Panc1 (cell line): ENCODE results near the gene ZNF568.

Source experiments
- POLR2AphosphoS5 ChIP-seq: IDR thresholded peaks from 2 replicates; pipeline ENCODE4 v1.6.1; 2012; ENCODE audit warnings: mild to moderate bottlenecking, low read depth, low read length, moderate library complexity
- SIN3A ChIP-seq: IDR thresholded peaks from 2 replicates; pipeline ENCODE4 v1.6.1; 2012; ENCODE audit warnings: low read depth, mild to moderate bottlenecking, low read length, moderate library complexity, borderline replicate concordance; ENCODE audit not compliant: insufficient read depth
- TCF7L2 ChIP-seq: IDR thresholded peaks from 2 replicates; pipeline ENCODE4 v1.6.1; 2011; ENCODE audit warnings: mild to moderate bottlenecking, low read depth, low read length, inconsistent platforms
- TF ChIP-seq, protein P1 (sequence below): fragments of 450-650 bp; IDR thresholded peaks from 2 replicates; pipeline ENCODE4 v1.5.1; 2017; ENCODE audit warnings: mild to moderate bottlenecking
- TF ChIP-seq, protein P2 (sequence below), 2 experiments: IDR thresholded peaks; 2 replicates each; pipeline ENCODE4 v1.6.1; 2011 to 2012; ENCODE audit warnings: low read depth in 2 of 2, control low read depth in 1 of 2, low read length in 1 of 2, mild to moderate bottlenecking in 1 of 2, moderate library complexity in 1 of 2; ENCODE audit not compliant: insufficient read depth in 1 of 2

DNA sequence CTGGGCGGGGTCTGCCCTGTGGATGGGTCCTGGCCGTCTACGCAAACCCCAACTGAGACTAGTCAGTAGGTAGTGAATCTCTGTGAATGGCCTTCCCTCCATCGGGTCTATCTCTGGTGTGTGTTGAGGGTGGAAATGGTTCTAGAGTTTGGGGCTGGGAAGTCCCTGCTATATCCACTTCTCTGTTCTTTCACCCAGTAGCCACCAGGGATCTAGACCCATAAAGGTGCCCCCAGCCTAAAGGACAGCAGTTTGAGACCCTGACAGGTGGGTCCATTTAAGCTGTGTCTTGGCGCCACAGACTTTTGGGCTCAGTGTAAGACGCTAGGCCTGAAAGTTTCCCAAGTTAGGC lies 57.7 kb downstream of the ZNF568 start:
- no peak for TF ChIP-seq TCF7L2
- TF ChIP-seq SIN3A = no peak
- TF ChIP-seq, protein P1, sequence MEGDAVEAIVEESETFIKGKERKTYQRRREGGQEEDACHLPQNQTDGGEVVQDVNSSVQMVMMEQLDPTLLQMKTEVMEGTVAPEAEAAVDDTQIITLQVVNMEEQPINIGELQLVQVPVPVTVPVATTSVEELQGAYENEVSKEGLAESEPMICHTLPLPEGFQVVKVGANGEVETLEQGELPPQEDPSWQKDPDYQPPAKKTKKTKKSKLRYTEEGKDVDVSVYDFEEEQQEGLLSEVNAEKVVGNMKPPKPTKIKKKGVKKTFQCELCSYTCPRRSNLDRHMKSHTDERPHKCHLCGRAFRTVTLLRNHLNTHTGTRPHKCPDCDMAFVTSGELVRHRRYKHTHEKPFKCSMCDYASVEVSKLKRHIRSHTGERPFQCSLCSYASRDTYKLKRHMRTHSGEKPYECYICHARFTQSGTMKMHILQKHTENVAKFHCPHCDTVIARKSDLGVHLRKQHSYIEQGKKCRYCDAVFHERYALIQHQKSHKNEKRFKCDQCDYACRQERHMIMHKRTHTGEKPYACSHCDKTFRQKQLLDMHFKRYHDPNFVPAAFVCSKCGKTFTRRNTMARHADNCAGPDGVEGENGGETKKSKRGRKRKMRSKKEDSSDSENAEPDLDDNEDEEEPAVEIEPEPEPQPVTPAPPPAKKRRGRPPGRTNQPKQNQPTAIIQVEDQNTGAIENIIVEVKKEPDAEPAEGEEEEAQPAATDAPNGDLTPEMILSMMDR = no peak
- TF ChIP-seq POLR2AphosphoS5 = no peak
- TF ChIP-seq, protein P2, sequence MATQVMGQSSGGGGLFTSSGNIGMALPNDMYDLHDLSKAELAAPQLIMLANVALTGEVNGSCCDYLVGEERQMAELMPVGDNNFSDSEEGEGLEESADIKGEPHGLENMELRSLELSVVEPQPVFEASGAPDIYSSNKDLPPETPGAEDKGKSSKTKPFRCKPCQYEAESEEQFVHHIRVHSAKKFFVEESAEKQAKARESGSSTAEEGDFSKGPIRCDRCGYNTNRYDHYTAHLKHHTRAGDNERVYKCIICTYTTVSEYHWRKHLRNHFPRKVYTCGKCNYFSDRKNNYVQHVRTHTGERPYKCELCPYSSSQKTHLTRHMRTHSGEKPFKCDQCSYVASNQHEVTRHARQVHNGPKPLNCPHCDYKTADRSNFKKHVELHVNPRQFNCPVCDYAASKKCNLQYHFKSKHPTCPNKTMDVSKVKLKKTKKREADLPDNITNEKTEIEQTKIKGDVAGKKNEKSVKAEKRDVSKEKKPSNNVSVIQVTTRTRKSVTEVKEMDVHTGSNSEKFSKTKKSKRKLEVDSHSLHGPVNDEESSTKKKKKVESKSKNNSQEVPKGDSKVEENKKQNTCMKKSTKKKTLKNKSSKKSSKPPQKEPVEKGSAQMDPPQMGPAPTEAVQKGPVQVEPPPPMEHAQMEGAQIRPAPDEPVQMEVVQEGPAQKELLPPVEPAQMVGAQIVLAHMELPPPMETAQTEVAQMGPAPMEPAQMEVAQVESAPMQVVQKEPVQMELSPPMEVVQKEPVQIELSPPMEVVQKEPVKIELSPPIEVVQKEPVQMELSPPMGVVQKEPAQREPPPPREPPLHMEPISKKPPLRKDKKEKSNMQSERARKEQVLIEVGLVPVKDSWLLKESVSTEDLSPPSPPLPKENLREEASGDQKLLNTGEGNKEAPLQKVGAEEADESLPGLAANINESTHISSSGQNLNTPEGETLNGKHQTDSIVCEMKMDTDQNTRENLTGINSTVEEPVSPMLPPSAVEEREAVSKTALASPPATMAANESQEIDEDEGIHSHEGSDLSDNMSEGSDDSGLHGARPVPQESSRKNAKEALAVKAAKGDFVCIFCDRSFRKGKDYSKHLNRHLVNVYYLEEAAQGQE (IDR thresholded peaks at IDR 0.05; ENCODE audit: insufficient read depth in 1 of 2, low read depth in 2 of 2, low read length in 1 of 2) = no peak
